Heart left ventricle (tissue), 13 donors: ENCODE measurements around the gene RNF182.

ENCODE experiments used
- POLR2A ChIP-seq, 2 donors: fragments of 450-650 bp; IDR thresholded peaks; one replicate each; pipeline ENCODE4 v1.6.1; 2017; ENCODE audit warnings: antibody characterized with exemption in 2 of 2, mild to moderate bottlenecking in 2 of 2, moderate library complexity in 2 of 2
- TF ChIP-seq, protein P1 (sequence below), 12 donors: fragments of 200-600 bp; sonication (generic) in 4 of 12; IDR thresholded peaks; one replicate each; pipeline versions ENCODE4 v1.5.0 to v1.8.0; 2018 to 2022; ENCODE audit warnings: antibody characterized with exemption in 12 of 12, mild to moderate bottlenecking in 5 of 12
- donor health status: ischemic (EF 13 %, LVEDD 7.1; RV severe dilation, severe dysfunction).
- donor health status: DM: no; HTN: yes; CAD: no.
- donor health status: DM: no; HTN: no; CAD: no.
- donor health status: ischemic (EF 25% LVEDD 6.9; RV normal size, moderate dysfunction).
- donor health status: ischemic (EF 25% LVEDD 5.7; RV mildly dilated, moderate dysfunction).
- donor health status: ischemic (EF 35%, LVEDD 5.7; RV mildly dilated, moderate dysfunction).
- donor health status: nonischemic (EF 11% LVEDD 7.7; RV severe dilation, severe dysfunction).
- donor health status: DM: yes; HTN: yes; CAD: no.
- donor health status: PGD.
- donor health status: ischemic (EF 29% LVEDD 5.4; RV normal size, mild dysfunction).
- donor health status: nonischemic (EF 23%, LVEDD 6.1; RV moderate dilation, normal function).

DNA sequence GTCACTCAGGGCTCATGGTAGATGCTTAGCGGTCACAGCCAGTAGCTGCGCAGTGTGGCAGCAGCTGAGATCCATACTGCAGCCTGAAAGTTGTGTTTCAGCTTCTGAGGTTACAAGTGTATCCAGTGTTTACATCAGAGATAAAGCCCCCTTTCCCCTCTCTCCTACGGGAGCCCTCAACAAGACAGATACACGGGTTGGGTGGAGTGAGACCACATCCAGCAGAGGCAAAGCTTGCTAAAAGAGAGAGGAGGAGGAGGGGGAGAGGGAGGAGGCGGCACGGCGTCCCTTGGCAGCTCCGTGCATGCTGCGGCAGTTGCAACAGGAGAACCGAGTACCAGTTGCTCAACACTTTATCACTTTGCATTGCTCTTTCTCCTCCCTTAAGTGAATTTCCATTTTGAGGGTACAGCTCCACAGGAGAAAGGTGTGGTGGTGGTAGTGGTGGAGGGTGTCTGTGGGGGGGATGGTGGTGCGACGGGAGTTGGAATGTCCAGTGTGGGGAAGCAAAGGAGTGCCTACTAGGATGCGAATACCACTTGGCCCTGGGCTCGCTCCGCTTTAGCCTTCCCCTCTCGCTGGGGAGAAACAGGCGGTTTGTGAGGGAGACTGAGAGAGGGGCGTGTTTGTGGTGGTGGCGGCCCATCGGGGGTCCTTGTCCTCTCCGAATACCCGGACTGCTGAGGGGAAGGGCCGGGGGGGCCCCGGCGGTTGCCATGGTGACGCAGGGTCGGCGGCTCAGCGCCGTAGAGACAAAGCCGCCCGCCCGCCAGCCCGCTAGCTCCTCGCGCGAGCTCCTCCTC lies 405 bp upstream of the RNF182 start:
- TF ChIP-seq, protein P1, sequence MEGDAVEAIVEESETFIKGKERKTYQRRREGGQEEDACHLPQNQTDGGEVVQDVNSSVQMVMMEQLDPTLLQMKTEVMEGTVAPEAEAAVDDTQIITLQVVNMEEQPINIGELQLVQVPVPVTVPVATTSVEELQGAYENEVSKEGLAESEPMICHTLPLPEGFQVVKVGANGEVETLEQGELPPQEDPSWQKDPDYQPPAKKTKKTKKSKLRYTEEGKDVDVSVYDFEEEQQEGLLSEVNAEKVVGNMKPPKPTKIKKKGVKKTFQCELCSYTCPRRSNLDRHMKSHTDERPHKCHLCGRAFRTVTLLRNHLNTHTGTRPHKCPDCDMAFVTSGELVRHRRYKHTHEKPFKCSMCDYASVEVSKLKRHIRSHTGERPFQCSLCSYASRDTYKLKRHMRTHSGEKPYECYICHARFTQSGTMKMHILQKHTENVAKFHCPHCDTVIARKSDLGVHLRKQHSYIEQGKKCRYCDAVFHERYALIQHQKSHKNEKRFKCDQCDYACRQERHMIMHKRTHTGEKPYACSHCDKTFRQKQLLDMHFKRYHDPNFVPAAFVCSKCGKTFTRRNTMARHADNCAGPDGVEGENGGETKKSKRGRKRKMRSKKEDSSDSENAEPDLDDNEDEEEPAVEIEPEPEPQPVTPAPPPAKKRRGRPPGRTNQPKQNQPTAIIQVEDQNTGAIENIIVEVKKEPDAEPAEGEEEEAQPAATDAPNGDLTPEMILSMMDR (IDR thresholded peaks at IDR 0.05) = no peak
- no peak for TF ChIP-seq POLR2A (IDR thresholded peaks at IDR 0.05)
